NCI-H2107 treated with DMSO at 0.1 percent for 48 hours (cell line): ENCODE measurements around the gene EME2.
"Not testable (repeated sequence)": the region's sequence is repeated elsewhere in the genome, so short reads cannot be mapped to it uniquely, and the experiment has no call there.

Experiments used
- DNase-seq: peaks from one replicate; lab custom pipeline; 2025; ENCODE audit not compliant: unreplicated experiment; lab: John Stamatoyannopoulos, UW

Gene EME2

GRCh38 chr16:1790611-1791255 lies 18.1 kb downstream of the EME2 start:
- no peak for DNase-seq

- no peak for DNase-seq
Observed at GRCh38 chr16:1791256-1791942, 18.8 kb downstream of the EME2 start.

- DNase-seq = no peak
Observed at GRCh38 chr16:1791943-1792812, 19.6 kb downstream of the EME2 start.

GRCh38 chr16:1792836-1793577 lies 20.4 kb downstream of the EME2 start:
- DNase-seq = no peak

GRCh38 chr16:1793578-1794220 lies 21.1 kb downstream of the EME2 start, which contains the start of gene IGFALS:
TSS of gene IGFALS (minus strand) at chr16:1793705. CDS start at chr16:1793652, 53 bp downstream.
- DNase-seq = no peak

GRCh38 chr16:1794221-1794871 lies 21.7 kb downstream of the EME2 start:
- DNase-seq = peak; percentile 58

GRCh38 chr16:1794908-1795666 lies 22.5 kb downstream of the EME2 start:
- DNase-seq = no peak

- DNase-seq = not testable (repeated sequence)
Observed at GRCh38 chr16:1799263-1799662, 26.7 kb downstream of the EME2 start.

- DNase-seq = no peak
Observed at GRCh38 chr16:1800701-1801100, 28.1 kb downstream of the EME2 start.

GRCh38 chr16:1807626-1808025 lies 35.0 kb downstream of the EME2 start:
- no peak for DNase-seq

GRCh38 chr16:1808691-1809090 lies 36.1 kb downstream of the EME2 start:
- no peak for DNase-seq

- no peak for DNase-seq
Observed at GRCh38 chr16:1809281-1809801, 36.7 kb downstream of the EME2 start.

GRCh38 chr16:1810106-1810505 lies 37.5 kb downstream of the EME2 start:
- no peak for DNase-seq

GRCh38 chr16:1810536-1810935 lies 37.9 kb downstream of the EME2 start:
- no peak for DNase-seq

GRCh38 chr16:1812732-1813163 lies 40.1 kb downstream of the EME2 start:
- DNase-seq = peak; percentile 43

GRCh38 chr16:1815461-1815860 lies 42.9 kb downstream of the EME2 start:
- DNase-seq = no peak

- no peak for DNase-seq
Observed at GRCh38 chr16:1816396-1817275, 44.0 kb downstream of the EME2 start.

- no peak for DNase-seq
Observed at GRCh38 chr16:1817276-1817589, 44.6 kb downstream of the EME2 start.
